ENCODE measurements around the gene MGARP.

MGARP gene

DNA sequence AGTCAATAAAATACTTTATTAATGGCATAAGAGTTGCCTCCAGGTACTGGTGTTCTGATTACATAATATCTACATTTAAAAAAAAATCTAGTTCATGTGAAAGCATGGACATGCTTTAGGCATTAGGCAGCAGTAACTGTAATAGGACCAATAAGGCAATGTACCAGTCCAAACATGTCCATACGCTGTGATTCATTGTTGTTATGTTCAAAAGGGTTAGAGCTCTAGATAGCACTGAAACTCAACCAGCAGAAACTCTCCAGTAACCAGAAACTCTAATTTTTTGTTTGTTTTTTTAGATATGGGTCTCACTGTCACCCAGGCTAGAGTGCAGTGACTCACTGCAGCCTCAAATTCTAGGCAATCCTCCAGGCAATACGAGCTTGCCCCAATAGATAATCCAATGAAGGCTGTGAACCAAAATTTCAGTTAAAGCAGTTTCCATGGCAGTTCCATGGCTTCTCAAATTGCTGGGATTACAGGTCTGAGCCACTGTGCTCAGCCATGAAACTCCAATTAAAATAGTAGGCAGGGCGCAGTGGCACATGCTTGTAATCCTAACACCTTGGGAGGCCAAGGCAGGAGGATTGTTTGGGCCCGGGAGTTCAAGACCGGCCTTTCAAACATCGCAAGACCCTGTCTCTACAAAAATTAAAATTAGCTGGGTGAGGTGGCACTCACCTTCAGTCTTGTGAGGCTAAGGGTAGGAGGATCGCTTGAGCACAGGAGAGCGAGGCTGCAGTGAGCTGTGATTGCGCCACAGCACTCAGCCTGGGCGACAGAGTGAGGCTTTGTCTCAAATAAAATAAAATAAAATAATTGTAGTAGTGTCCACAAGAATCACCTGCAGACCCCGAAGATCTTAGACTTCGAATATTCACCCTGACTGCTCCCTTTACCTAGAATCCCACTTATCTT lies 36.3 kb downstream of the MGARP start:
- DNase-seq, result no peak

DNA sequence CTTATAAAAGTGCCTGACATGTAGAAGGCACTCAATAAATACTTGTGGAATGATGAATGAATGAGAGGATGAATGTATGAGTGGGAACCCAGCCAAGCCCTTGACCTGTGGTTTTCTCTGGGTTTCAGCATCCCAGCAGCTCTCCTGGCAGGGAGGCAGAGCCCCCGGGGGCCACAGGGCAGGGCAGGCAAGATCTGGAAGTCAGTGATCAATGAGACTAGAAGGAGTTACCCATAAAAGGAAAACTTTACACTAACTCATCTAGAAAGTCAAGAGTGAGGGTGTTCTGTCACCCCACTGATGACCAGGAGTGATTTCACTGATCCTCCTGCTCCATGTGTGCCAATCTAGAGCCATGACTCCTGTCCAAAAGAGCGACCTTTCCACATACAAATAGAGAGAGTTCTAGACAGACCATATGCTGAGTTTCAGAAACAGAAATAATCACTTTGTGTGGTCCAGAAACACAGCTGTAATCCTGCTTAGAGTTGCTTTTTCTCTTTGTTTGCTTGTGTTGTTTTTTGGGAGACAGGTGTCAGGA lies 37.4 kb downstream of the MGARP start:
- no peak for DNase-seq

DNA sequence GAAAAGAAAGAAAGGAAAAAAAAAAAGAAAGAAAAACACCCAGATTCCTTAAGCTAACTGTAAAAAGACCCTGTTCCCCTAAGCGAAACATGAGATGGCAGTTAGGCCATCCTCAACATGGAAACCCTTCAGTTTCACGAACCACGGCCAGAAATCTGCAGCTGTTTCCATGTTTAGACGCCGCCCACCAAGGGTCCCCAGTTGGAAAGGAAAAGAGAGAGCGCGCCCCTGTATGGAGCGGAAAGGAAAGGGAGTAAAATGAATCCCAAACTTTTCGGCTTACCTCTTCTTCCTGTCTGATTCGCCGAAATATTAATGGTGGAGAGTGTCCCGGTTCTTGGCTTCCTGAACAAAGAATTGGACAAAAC lies 38.3 kb downstream of the MGARP start:
- no peak for DNase-seq

DNA sequence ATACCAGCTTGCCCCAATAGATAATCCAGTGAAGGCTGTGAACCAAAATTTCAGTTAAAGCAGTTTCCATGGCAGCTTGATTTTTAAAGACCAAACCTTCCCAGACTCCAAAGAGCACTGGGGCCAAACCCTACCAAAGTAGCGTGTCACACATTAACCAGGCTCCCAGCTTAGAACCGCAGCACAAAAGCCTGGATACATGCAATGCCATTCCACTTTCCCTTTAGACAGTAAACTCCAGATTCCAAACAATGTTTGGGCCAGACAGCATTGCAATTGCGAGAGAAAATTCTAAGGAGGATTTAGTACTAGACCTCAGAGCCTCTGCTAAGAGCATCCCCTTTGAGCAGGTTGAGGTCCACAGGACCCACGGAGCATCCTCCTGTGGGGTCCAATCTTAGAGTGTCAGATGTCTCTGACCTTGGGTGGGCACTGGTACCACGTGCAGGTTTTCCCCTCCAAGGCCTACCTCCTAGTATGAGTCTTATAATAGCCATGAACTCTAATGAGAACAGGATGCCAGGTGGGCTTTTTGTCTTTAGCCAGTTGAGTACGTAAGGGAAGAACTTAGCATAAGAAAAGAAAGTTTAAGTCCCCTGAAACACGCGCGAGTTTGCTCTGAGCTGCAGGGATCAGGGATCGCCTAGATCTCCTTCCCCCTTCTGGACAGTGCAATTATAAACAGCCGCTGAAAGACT lies 38.8 kb downstream of the MGARP start:
- no peak for DNase-seq

DNA sequence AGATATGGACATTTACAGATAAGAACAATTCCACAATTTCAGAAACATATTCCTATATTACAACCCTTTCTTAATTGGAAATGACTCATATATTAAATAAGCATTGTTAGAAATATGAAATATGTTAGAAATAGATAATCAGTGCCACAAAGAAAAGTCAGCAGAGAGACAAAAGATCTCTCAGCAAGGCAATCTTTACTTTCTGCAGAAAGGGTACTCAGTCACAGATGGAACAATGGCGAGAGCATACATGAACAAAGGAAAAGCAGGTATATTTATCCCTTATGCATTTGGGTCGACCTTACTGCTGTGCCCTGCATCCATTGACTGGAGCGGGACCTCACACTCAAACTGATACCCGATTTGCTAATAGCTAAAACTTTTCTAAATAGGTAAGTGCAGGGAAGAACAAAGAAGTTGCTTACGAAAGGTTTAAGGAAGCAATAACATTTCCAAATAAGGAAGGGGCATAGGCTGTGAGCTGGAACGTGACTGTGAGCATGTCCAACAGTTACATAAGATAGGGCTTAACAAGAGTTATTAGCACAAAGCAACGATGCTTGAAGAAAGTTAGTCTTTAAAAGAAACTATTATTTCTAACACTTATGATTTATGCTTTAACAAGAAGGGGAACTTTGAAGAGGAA lies 40.8 kb downstream of the MGARP start:
- DNase-seq, result no peak

DNA sequence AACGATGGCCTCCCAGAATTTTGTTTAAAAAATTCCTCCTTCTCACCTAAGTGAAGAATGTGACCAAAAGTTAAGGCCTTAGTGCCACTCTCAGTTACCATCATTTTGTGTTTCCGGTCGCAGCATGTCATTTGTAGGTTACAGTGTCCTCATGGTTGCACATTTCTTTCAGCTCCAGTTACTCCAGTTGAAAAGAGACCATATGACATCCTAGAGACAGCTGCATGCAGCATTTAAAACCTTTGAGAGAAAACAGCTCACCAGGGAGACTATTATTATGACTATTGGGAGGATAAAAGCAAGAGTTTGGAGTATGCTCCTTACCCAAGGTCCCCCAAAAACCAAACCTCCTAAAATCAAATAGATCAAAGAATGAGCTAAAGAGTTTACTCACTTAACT lies 45.8 kb downstream of the MGARP start:
- no peak for DNase-seq

DNA sequence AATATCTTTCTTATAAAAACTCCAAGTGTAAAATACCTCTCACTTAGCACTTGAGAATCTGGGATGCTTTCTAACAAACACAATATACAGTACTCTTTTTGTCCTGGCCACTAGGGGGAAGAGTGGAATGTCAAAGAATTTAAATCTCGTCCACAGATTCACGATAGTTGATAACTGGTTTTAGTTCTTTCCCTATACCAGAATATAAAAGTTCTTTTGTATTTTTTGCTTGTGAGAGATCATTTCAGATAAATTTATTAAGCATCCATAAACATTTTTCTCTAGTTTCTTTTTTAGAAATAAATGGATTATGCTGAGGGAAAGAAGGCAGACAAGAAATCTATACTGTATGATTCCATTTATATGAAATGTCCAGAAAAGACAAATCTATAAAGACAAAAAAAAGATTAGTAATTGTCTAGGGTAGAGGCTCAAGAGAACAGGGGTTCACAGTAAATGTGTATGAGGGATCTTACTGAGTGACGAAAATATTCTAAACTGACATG lies 50.4 kb downstream of the MGARP start:
- peak; percentile 21 for DNase-seq

DNA sequence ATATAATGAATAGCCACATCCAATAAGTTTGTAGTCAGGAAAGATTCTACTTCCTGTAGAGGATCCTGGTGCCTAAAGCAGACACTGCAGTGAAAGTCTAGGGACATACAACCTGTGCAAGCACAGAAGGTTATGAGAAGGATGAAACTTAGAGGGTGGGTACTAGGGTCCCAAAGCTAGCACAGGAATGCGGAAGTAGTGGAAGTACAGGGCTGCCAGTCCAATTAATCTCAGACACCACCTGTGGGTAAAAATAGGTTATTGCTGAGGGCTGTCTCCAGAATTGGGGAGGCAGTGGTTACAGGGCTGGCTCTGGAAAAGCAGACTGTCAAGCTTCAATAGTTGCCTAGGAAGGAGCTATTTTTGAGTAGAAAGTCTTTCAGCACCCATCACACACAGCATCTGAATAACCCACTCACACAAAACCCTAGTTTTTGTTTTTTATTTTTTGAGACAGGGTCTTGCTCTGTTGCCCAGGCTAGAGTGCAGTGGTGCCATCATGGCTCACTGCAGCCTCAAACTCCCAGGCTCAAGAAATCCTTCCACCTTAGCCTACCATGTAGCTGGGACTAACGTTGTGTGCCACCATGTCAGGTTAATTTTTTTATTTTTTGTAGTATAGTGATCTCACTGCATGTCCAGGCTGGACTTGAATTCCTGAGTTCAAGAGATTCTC lies 52.2 kb downstream of the MGARP start:
- DNase-seq, result no peak

DNA sequence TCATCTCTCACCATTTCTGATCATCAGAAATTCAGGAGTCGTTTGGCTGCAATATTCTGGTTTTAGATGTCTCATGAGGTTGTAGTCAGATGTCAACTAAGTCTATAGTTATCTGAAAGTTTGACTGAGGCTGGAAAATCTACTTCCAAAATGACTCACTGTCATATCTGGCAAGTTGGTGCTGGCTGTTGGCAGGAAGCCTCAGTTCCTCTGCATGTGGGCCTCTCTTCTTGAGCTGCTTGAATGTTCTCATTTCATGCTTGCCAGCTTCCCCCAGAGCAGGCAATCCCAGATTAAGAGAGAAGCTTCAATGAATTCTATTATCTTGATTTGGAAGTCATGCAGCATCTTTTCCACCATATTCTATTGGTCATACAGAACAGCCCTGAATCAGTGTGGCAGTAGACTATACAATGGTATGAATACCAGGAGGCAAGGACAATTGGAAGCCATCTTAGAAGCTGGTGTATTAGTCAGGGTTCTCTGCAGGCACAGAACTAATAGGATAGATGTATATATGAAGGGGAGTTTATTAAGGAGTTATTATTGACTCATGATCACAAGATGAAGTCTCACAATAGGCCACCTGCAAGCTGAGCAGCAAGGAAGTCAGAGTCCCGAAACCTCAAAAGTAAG lies 56.2 kb downstream of the MGARP start:
- DNase-seq, result no peak

DNA sequence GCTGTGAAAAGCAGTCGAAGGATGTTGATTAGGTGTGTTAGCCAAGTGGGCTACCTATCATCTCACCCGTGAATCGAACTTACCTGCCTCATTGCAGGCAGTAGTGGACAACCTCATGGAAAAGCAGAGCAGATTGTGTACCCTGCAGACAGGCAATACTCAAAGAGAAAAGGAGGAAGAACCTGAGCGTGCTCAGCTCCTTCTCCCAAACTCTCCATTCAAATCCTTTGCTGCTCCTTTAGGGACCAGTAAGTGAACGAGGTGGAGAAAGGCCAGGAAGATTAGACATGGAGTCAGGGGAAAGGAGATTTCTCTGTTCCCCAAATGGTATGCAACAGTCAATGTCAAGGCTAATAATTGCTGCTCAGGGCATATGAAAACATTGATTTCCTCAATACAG lies 57.8 kb downstream of the MGARP start:
- no peak for DNase-seq

DNA sequence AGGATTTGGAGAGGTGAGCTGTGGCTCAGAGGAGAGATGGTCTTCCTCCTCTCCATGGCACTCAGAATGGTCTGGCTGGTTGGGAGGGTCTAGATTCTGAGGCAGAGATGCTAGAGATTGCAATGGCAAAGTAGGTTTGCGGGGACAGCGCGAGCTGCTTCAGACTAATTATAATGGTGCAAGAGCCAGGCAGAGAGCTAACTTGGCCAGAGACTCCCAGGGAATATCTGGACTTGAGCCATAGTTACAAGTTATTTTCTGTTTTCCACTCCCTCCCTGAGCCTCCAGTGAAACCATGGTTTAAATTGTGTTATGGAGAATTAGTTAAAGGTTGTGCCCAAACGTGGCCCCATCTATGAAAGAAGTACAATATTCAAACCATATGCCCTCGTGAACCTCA lies 58.3 kb downstream of the MGARP start:
- no peak for DNase-seq

DNA sequence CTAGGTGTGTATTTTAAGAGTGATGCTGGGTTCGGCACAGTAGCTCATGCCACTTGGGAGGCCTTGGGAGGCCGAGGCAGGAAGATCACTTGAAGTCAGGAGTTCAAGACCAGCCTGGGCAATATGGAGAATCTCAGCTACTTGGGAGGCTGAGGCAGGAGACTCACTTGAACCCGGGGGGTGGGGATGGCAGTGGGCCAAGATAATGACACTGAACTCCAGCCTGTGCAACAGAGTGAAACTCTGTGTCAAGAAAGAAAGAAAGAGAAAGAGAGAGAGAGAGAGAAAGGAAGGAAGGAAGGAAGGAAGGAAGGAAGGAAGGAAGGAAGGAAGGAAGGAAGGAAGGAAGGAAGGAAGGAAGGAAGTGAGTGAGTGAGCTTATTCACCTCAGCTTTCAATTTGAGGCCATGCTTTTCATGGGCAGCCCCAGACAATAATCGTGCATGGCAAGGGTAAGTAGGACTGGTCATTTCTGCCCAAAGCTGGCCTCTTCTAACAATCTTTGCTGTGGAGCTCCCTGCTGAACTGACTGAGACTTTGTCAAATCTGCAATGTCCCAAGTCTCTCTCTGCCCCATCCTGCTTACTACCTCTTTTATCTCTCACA lies 60.5 kb downstream of the MGARP start:
- DNase-seq, result no peak
